Measurements from ENCODE around the gene LRFN5. TPM values are rescaled to one million over a fixed set of nuclear protein-coding genes. Genes with fewer than 3 reads are reported as not detected.

The LRFN5 gene
- total and polyA plus RNA-seq, 10 of the 15 experiments (the other 5 are each of a cell fraction or from before 2014, with no cell fraction given): 0.06 to 1.2 TPM; not detected in 8

GRCh38 chr14:41865894-41866293, 259.2 kb downstream of the LRFN5 start:
- H3K79me2 ChIP-seq (ENCODE audit: control insufficient read depth, insufficient read depth, low read length): no peaks in the 10 kb centered on the region
- in situ Hi-C loops (cut with MboI) (no loop called here), intact Hi-C loops (cut with micrococcal nuclease; ENCODE audit: unreplicated experiment) (no loop called here)
- DNase-seq (ENCODE audit: low read depth, low spot score) (no peak), FAIRE-seq (no peak), ATAC-seq (no peak)
- ChIA-PET RAD21 (ENCODE audit: unreplicated experiment) (no interaction called here), POLR2A (no interaction called here), CTCF (no interaction called here), SMC1A (ENCODE audit: uncharacterized antibody, unreplicated experiment) (no interaction called here)
- no peaks in the 10 kb centered on the region for H3K9me3 ChIP-seq (replicated peaks; ENCODE audit: control insufficient read depth, insufficient read depth, low read length)
- H4K20me1 ChIP-seq (ENCODE audit: control insufficient read depth, insufficient read depth): no peaks in the 10 kb centered on the region
- no peak overlapping the region for H2AFZ ChIP-seq (ENCODE audit: control insufficient read depth, low read depth, low read length)
- no peak overlapping the region for H3K27ac ChIP-seq (ENCODE audit: control insufficient read depth, insufficient read depth)
- H3K9ac ChIP-seq (ENCODE audit: control insufficient read depth, insufficient read depth, low read length): no peak overlapping the region
- TF ChIP-seq POLR2AphosphoS2 (IDR thresholded peaks at IDR 0.05; ENCODE audit: low read depth, low read length): no peak
- no peaks in the 10 kb centered on the region for H3K36me3 ChIP-seq (ENCODE audit: control insufficient read depth in 2 of 2, insufficient read depth in 2 of 2, low read length in 1 of 2)
- no peaks in the 10 kb centered on the region for H3K27me3 ChIP-seq (replicated peaks in 1 of 2; ENCODE audit: control insufficient read depth in 2 of 2, insufficient read depth in 2 of 2, low read length in 1 of 2)
- no peak overlapping the region for H3K4me2 ChIP-seq (ENCODE audit: control insufficient read depth, insufficient read depth)
- no peaks in the 10 kb centered on the region for H3K4me1 ChIP-seq (ENCODE audit: control insufficient read depth, insufficient read depth, low read length)
- no TSS peak for BruUV-seq (replicated peaks)
- H3K4me3 ChIP-seq: no peak overlapping the region

- Histone ChIP-seq H3K27ac (ENCODE audit: control insufficient read depth, insufficient read depth) (no peak overlapping the region), H3K36me3 (ENCODE audit: control insufficient read depth in 2 of 2, insufficient read depth in 2 of 2, low read length in 1 of 2) (no peaks in the 10 kb centered on the region), H2AFZ (ENCODE audit: control insufficient read depth, low read depth, low read length) (no peak overlapping the region), H4K20me1 (ENCODE audit: control insufficient read depth, insufficient read depth) (no peaks in the 10 kb centered on the region), H3K4me2 (ENCODE audit: control insufficient read depth, insufficient read depth) (no peak overlapping the region), H3K4me3 (no peak overlapping the region), H3K9ac (ENCODE audit: control insufficient read depth, insufficient read depth, low read length) (no peak overlapping the region), H3K27me3 (replicated peaks in 1 of 2; ENCODE audit: control insufficient read depth in 2 of 2, insufficient read depth in 2 of 2, low read length in 1 of 2) (no peaks in the 10 kb centered on the region), H3K79me2 (ENCODE audit: control insufficient read depth, insufficient read depth, low read length) (no peaks in the 10 kb centered on the region), H3K9me3 (replicated peaks; ENCODE audit: control insufficient read depth, insufficient read depth, low read length) (no peaks in the 10 kb centered on the region), H3K4me1 (ENCODE audit: control insufficient read depth, insufficient read depth, low read length) (no peaks in the 10 kb centered on the region)
- ChIA-PET SMC1A (ENCODE audit: uncharacterized antibody, unreplicated experiment) (no interaction called here), CTCF (no interaction called here), POLR2A (no interaction called here), RAD21 (ENCODE audit: unreplicated experiment) (no interaction called here)
- no peak for ATAC-seq
- no TSS peak for BruUV-seq (replicated peaks)
- WGBS (ENCODE audit: insufficient coverage, insufficient replicate concordance, low lambda C conversion rate, missing lambda C conversion rate): 52% methylated on average over 3 of the region's 3 CpGs
- no peak for FAIRE-seq
- intact Hi-C loops (cut with micrococcal nuclease; ENCODE audit: unreplicated experiment): no loop called here
- in situ Hi-C loops (cut with MboI): no loop called here
- DNase-seq (ENCODE audit: low read depth, low spot score): no peak
- TF ChIP-seq TBL1XR1 (IDR thresholded peaks at IDR 0.05; ENCODE audit: low read depth, low read length): no peak
- TF ChIP-seq JUND (IDR thresholded peaks at IDR 0.05; ENCODE audit: low read depth, low read length): no peak
- no peak for TF ChIP-seq HDGF (IDR thresholded peaks at IDR 0.05)
- TF ChIP-seq LARP7 (IDR thresholded peaks at IDR 0.05): no peak
- TF ChIP-seq SMAD1 (IDR thresholded peaks at IDR 0.05; ENCODE audit: low read depth, partially characterized antibody): no peak
- no peak for TF ChIP-seq BCLAF1 (IDR thresholded peaks at IDR 0.05)
- TF ChIP-seq CBX5 (IDR thresholded peaks at IDR 0.05; ENCODE audit: low read depth): no peak
- TF ChIP-seq MTA3 (IDR thresholded peaks at IDR 0.05; ENCODE audit: borderline replicate concordance, low read length): no peak
- TF ChIP-seq BHLHE40 (IDR thresholded peaks at IDR 0.05; ENCODE audit: borderline replicate concordance in 1 of 2, low read depth in 2 of 2, low read length in 1 of 2): no peak
- no peak for TF ChIP-seq EGR1 (IDR thresholded peaks at IDR 0.05; ENCODE audit: borderline replicate concordance in 1 of 2, low read depth in 2 of 2, low read length in 2 of 2)
- TF ChIP-seq IRF4 (IDR thresholded peaks at IDR 0.05; ENCODE audit: low read depth, low read length): no peak
- TF ChIP-seq KDM1A (IDR thresholded peaks at IDR 0.05; ENCODE audit: borderline replicate concordance): no peak
- TF ChIP-seq SMARCA5 (IDR thresholded peaks at IDR 0.05): no peak
- TF ChIP-seq TARDBP (IDR thresholded peaks at IDR 0.05; ENCODE audit: borderline replicate concordance): no peak
- TF ChIP-seq ZBTB33 (IDR thresholded peaks at IDR 0.05): no peak
- TF ChIP-seq KAT2A (conservative IDR thresholded peaks at IDR 0.05; ENCODE audit: control insufficient read depth, low read depth, low read length): no peak
Measured at GRCh38 chr14:41868396-41868795, 261.7 kb downstream of the LRFN5 start.

Data from GM12878 (cell line).